Glutamatergic neuron (in vitro differentiated cells): Measurements from ENCODE around the gene KRT15. TPM values are rescaled to one million over a fixed set of nuclear protein-coding genes. Genes with fewer than 3 reads are reported as not detected.

Source experiments
- DNase-seq: peaks from one replicate; pipeline ENCODE4 v3.0.0; 2022
- H3K27ac Mint-ChIP-seq: one replicate; pipeline ENCODE4 v1.8.0; 2020; ENCODE audit warnings: mild to moderate bottlenecking, mixed read lengths, inconsistent platforms; ENCODE audit not compliant: unreplicated experiment
- H3K27me3 Mint-ChIP-seq: one replicate; pipeline ENCODE4 v1.8.0; 2020; ENCODE audit warnings: mild to moderate bottlenecking, moderate library complexity, mixed read lengths, inconsistent platforms; ENCODE audit not compliant: unreplicated experiment
- H3K36me3 Mint-ChIP-seq: one replicate; pipeline ENCODE4 v1.8.0; 2020; ENCODE audit warnings: mild to moderate bottlenecking, mixed read lengths, inconsistent platforms; ENCODE audit not compliant: unreplicated experiment
- H3K4me1 Mint-ChIP-seq: one replicate; pipeline ENCODE4 v1.8.0; 2020; ENCODE audit warnings: mild to moderate bottlenecking, low read depth, mixed read lengths, inconsistent platforms; ENCODE audit not compliant: unreplicated experiment
- H3K4me3 Mint-ChIP-seq: one replicate; pipeline ENCODE4 v1.8.0; 2020; ENCODE audit warnings: mild to moderate bottlenecking, mixed read lengths, inconsistent platforms; ENCODE audit not compliant: unreplicated experiment
- H3K9me3 Mint-ChIP-seq: one replicate; pipeline ENCODE4 v1.8.0; 2020; ENCODE audit warnings: mild to moderate bottlenecking, moderate library complexity, mixed read lengths, inconsistent platforms; ENCODE audit not compliant: unreplicated experiment
- CTCF ChIP-seq: fragments of 200-600 bp; sonication (generic); IDR thresholded peaks from one replicate; pipeline ENCODE4 v1.5.0; 2021; ENCODE audit not compliant: partially characterized antibody, unreplicated experiment
- total RNA-seq: library from RNA; stranded (reverse); fragmentation: NEBNext Ultra II Directional; extraction: Animal tissue kit (Norgen Biotek cat#: 25700); gene quantifications from one replicate; pipeline ENCODE4 v1.2.1, GENCODE V29; 2021; ENCODE audit not compliant: unreplicated experiment

KRT15 gene
- total RNA-seq, 1 donor from 2014 or later, result not detected

GRCh38 chr17:41494524-41494923 lies 24.2 kb downstream of the KRT15 start:
- Mint-ChIP-seq H3K4me3 (no peak overlapping the region), H3K27me3 (peaks cover 13% of the 10 kb centered on the region), H3K4me1 (peaks cover 4% of the 10 kb centered on the region), H3K36me3 (no peaks in the 10 kb centered on the region), H3K9me3 (no peaks in the 10 kb centered on the region), H3K27ac (no peak overlapping the region)
- TF ChIP-seq CTCF, result no peak
- no peak for DNase-seq

GRCh38 chr17:41492771-41493170 lies 25.9 kb downstream of the KRT15 start:
- DNase-seq, result no peak
- Mint-ChIP-seq H3K9me3 (no peaks in the 10 kb centered on the region), H3K4me3 (no peak overlapping the region), H3K36me3 (no peaks in the 10 kb centered on the region), H3K4me1 (peaks cover 4% of the 10 kb centered on the region), H3K27me3 (peaks cover 7% of the 10 kb centered on the region), H3K27ac (no peak overlapping the region)
- TF ChIP-seq CTCF, result no peak

GRCh38 chr17:41492351-41492750 lies 26.3 kb downstream of the KRT15 start:
- no peak for TF ChIP-seq CTCF
- no peaks in the 10 kb centered on the region for H3K9me3 Mint-ChIP-seq
- no peak overlapping the region for H3K4me3 Mint-ChIP-seq
- H3K36me3 Mint-ChIP-seq, result no peaks in the 10 kb centered on the region
- H3K27ac Mint-ChIP-seq, result no peak overlapping the region
- no peak for DNase-seq
- peaks cover 4% of the 10 kb centered on the region for H3K4me1 Mint-ChIP-seq
- peaks cover 7% of the 10 kb centered on the region for H3K27me3 Mint-ChIP-seq

GRCh38 chr17:41491476-41491875 lies 27.2 kb downstream of the KRT15 start:
- H3K4me3 Mint-ChIP-seq, result no peak overlapping the region
- no peaks in the 10 kb centered on the region for H3K36me3 Mint-ChIP-seq
- H3K4me1 Mint-ChIP-seq, result peaks cover 4% of the 10 kb centered on the region
- H3K27ac Mint-ChIP-seq, result no peak overlapping the region
- H3K27me3 Mint-ChIP-seq, result peaks cover 6% of the 10 kb centered on the region
- no peak for DNase-seq
- TF ChIP-seq CTCF, result no peak
- no peaks in the 10 kb centered on the region for H3K9me3 Mint-ChIP-seq

- Mint-ChIP-seq H3K4me3 (no peak overlapping the region), H3K36me3 (no peaks in the 10 kb centered on the region), H3K27me3 (peaks cover 8% of the 10 kb centered on the region), H3K27ac (no peak overlapping the region), H3K9me3 (no peaks in the 10 kb centered on the region), H3K4me1 (peaks cover 4% of the 10 kb centered on the region)
- TF ChIP-seq CTCF, result no peak
- DNase-seq, result no peak
Observed at GRCh38 chr17:41490000-41490990, 28.4 kb downstream of the KRT15 start.
